HL-60/S4 (cell line): ENCODE results near the gene GOLGA6L2.
"Not testable (repeated sequence)": the region's sequence is repeated elsewhere in the genome, so short reads cannot be mapped to it uniquely, and the experiment has no call there.

Source experiments
- in situ Hi-C: fragments of 300-500 bp; cut with MboI; formaldehyde crosslinking; loops from 2 replicates; pipeline ENCODE4 v1.14.3; 2022; ENCODE audit warnings: low sequenced_read_pairs

GOLGA6L2 gene

GRCh38 chr15:23447107-23447500 is at the start of gene GOLGA6L2:
Gene GOLGA6L2, minus strand, starts transcription at chr15:23447243. Its CDS starts 62 bp downstream, at chr15:23447181.
- in situ Hi-C loops = no loop called here

DNA sequence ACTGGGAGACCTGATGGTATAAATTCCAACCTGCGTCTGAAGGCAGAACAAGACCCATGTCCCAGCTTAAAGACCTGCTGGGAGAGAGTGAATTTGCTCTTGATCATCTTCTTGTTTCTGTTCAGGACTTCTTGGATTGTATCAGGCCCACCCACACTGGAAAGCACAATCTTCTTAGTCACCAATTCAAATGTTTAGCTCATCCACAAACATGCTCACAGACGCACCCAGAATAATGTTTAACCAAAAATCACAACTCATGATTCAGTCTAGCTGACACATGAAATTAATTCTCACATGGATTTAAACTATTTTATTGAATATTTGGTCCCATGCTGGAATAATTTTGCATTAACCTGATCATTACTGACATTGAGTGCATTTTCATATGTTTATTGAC is 37.8 kb upstream of the GOLGA6L2 start:
- in situ Hi-C loops = no loop called here

DNA sequence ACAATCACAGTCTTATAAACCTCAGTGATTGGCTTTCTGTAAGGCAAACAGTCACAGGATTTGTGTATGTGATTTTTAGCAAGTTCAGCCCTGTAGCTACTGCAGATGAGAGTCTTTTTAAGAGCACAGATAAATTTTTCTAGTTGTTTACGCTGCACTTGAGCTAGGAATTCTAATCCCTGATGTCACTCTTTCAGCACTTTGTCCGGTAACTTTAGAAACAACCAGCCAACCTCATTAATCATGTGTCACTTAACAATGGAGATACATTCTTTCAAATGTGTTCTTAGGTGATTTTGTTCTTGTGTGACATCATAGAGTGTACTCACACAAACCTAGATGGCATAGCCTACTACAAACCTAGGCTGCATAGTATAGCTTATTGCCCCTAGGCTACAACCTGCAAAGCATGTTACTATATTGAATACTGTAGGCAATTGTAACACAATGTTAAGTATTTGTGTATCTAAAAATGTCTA is 36.8 kb upstream of the GOLGA6L2 start:
- in situ Hi-C loops = no loop called here

DNA sequence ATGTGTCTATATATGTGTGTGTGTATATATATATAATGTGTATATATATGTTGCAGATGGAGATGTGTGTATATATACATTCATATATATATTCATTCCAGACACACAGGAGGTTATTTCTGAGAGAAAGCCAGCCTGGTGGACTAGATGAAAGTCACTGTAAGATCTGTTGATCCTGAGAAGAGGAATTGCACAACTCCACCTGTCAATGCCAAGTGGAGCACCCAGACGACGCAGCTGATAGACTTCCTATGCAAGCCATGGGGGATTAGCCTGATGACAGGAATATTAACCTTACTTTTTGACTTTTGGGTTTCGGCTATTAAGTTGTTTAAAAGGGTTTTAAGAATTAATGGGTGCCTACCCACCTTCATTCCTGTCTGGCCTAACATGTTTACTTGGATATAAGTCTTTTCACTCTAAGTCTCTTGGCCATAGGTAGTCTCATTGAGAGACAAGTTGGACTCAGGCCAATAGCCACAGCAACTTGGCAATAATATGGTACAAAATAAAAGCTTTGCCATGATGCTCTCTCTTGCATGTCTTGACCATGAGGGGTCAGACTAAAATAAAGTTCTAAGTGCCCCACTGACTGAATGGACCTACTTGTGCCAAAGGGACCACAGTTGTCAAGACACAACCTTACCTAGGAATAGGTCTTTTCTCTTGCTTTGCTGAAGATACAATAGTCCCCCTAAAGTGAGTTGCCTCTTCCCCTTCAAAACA is 35.9 kb upstream of the GOLGA6L2 start:
- in situ Hi-C loops = no loop called here

DNA sequence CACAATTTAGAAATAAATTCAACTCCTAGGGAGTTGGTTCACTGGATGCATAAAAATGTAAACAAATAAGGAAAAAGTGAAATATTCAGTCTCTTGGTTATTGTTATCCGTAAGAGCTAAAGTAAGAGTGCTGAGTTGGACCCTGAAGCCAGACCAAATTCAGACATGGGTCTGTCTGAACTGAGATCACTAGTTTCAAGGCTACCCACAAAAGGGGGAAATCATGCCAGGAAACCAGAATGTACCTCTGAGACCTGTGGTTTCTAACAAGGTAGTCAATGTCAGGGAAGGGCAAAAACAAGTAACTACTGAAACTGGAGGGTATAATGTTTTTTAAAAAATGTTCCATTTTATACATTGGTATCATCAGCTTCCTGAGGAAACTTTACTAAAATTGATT is 35.2 kb upstream of the GOLGA6L2 start:
- in situ Hi-C loops = no loop called here

- in situ Hi-C loops = no loop called here
Measured at GRCh38 chr15:23477920-23478319, 30.9 kb upstream of the GOLGA6L2 start.

DNA sequence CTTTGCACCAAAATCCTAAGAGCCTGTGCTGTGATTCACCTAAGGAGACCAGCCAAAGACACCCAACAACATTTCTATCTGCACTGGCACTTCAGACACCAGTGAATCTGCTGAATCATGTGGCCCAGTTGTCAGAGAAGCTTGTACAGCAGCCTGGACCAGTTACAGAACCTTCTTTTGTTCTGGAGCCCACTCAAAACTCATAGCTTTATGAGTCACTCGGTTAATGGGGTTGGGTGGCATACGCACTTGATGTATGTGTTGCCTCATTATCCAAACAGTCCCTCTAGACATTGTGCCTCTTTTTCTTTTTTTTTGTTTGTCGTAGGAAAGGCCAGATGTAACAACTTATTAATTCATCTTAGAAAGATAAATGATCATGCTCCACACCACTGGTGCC is 25.6 kb upstream of the GOLGA6L2 start:
- in situ Hi-C loops = no loop called here

- in situ Hi-C loops = no loop called here
Measured at GRCh38 chr15:23472033-23472432, 25.0 kb upstream of the GOLGA6L2 start.

- in situ Hi-C loops = no loop called here
Measured at GRCh38 chr15:23467110-23467600, 20.1 kb upstream of the GOLGA6L2 start.

GRCh38 chr15:23457890-23458289 is 10.8 kb upstream of the GOLGA6L2 start:
- in situ Hi-C loops = no loop called here

DNA sequence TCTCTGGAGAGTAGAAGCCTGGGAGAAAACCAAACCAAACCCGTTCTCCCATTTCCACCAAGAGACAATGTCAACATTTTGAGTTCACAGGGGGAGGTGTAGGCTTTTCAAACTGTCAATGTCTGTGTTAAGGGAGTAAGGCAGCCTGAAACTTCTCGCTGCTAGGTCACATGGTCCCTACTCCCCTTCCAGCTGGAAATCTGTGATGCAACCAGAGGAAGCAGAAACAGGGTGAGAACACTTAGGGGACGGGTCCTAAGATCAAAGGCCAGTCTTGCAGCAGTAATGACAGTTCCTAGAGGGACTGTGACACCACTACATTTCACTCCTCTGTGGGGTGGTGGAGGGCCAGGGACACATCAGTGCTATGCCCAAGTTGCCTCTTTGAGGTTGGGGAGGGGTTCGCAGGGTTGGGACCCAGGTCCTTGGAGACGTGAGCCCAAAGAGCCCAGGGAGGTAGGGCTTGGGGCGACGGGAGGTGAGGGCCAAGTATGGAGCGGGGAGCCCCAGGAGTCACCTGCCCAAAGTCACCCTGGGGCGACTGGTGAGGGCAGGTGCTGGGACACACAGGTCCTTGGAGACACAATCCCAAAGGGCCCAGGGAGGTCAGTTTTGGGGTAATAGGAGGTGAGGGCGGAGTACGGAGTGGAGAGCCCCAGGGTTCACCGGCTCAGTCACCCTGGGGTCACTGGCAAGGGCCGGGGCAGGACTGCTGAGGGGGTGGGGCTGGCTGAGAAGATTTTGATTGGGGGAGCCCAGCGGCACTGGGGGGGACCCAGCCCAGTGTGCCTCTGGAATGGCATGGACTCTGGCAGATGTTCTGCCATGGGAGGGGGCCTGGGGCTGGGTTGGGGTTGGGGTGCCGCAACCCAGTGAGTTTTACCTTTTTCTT is 582 bp downstream of the GOLGA6L2 start:
- in situ Hi-C loops = no loop called here

DNA sequence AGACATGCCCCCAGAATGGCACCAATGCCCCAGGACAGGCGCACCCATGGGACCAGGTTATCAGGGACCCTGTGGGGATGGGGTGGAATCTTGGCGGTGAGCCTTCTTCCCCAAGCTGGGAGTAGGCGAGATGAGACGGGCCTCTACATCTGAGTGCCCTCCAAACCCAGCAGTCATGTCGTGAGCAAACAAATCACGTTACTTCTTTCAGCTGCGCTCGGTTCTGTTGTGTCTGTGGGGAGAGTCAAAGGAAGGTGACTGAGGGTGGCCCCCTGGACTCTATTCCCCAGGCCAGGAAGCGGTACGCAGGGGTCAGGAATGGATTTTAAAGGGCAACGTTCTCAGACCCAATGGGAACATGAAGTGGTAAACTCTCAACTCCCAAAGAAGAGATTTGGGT is 2.8 kb downstream of the GOLGA6L2 start:
- in situ Hi-C loops = no loop called here

DNA sequence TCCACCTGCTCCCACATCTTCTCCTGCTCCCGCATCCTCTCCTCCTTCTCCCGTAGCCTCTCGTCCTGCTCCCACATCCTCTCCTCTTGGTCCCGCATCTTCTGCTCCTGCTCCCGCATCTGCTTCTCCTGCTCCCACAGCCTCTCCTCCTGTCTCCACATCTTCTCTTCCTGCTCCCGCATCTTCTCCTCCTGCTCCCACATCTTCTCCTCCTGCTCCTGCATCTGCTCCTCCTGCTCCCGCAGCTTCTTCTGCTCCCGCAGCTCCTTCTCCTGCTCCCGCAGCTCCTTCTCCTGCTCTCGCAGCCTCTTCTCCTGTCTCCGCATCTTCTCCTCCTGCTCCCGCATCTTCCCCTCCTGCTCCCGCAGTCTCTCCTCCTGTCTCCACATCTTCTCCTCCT is 5.8 kb downstream of the GOLGA6L2 start:
- in situ Hi-C loops = no loop called here

- in situ Hi-C loops = no loop called here
Measured at GRCh38 chr15:23440596-23440995, 6.4 kb downstream of the GOLGA6L2 start.

DNA sequence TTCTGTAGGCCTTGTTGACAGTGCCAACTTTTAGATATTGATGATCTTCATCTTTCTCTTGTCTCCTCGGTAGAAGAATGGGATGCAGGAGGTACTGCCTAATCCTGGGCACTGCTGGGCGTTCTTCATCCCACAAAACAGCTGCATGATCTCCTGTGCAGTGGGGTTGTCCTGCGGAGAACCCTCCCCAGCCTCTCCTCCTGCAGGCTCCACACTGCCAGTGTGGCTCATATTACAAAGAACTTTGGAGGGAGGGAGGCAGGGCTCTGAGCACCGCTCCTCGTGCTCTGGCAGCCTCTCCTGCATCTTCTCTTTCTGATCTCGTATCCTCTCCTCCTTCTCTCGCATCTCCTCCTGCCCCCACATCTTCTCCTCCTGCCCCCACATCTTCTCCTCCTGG is 7.5 kb downstream of the GOLGA6L2 start:
- in situ Hi-C loops = no loop called here

DNA sequence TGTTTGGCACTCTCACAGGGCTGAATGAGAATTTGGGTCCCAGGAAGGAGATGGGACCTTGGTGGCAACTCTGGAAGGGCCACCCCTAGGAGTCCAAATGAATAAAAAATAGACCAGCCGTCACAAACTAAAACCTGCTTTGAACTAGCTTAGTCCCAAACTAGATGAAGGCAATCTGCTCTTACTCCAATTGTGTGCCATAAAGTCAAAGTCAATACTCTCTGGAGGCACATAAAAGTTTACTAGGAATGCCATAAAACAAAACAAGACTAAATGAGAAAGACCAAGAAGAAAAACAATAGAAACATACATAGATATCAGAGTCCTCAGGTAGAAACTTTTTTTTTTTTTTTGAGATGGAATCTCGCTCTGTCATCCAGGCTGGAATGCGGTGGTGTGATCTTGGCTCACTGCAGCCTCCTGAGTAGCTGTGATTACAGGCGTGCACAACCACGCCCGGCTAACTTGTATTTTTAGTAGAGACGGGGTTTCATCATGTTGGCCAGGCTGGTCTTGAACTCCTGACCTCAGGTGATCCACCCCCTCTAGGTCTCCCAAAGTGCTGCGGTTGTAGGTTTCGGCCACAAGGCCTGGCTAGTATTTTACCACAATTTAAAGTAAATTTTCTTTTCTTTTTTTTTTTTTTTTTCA is 8.1 kb downstream of the GOLGA6L2 start:
- in situ Hi-C loops = no loop called here

GRCh38 chr15:23437673-23438072 is 9.4 kb downstream of the GOLGA6L2 start:
- in situ Hi-C loops = no loop called here

- in situ Hi-C loops = no loop called here
Measured at GRCh38 chr15:23437146-23437545, 9.9 kb downstream of the GOLGA6L2 start.

- in situ Hi-C loops = no loop called here
Measured at GRCh38 chr15:23436421-23436820, 10.6 kb downstream of the GOLGA6L2 start.

- in situ Hi-C loops = not testable (repeated sequence)
Measured at GRCh38 chr15:23434699-23435098, 12.3 kb downstream of the GOLGA6L2 start.

DNA sequence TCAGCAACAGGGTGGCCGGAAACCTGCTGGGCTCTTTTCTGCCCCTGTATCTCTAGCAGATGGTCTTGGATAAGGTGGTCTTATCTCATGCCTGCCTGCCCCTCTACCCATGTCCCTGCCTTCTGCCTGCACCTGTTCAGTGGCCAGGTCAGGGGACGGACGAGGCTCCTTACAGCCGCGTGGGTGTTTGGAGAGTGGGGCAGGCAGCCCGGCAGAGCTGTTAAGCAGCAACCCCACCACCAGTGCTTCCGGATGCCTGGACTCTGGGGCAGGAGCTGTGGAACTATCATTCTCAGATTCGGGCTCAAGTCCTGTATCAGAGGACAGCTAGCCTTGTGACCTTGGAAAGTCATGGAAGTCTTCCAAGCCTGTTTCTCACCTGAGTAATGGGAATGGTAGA is 21.7 kb downstream of the GOLGA6L2 start:
- in situ Hi-C loops = not testable (repeated sequence)
